Stimulated activated CD4-positive, alpha-beta T cell treated with anti-CD3 and anti-CD28 coated beads, Interleukin-1b, Interleukin-23, amount 100 ng/mL, for 4 hours (primary cell): ENCODE results near the gene P2RX3.
"Not testable (repeated sequence)": the region's sequence is repeated elsewhere in the genome, so short reads cannot be mapped to it uniquely, and the experiment has no call there.

Source experiments
- DNase-seq, 2 donors: peaks; one replicate each; pipeline ENCODE4 v3.0.0-alpha.2; 2020; ENCODE audit warnings: low read depth in 2 of 2

P2RX3 gene

GRCh38 chr11:57348636-57349313 is 10.6 kb downstream of the P2RX3 start:
- DNase-seq = no peak

- DNase-seq = peak; percentile 53 to 63
These were observed 11.5 kb downstream of the P2RX3 start for GRCh38 chr11:57349491-57350274.

- no peak for DNase-seq
These were observed 14.9 kb downstream of the P2RX3 start for GRCh38 chr11:57353036-57353435.

GRCh38 chr11:57353446-57353845 is 15.3 kb downstream of the P2RX3 start:
- no peak for DNase-seq

- DNase-seq = no peak
These were observed 15.7 kb downstream of the P2RX3 start for GRCh38 chr11:57353852-57354251.

GRCh38 chr11:57354699-57355098 is 16.5 kb downstream of the P2RX3 start:
- DNase-seq = no peak

GRCh38 chr11:57356268-57356667 is 18.1 kb downstream of the P2RX3 start:
- DNase-seq = no peak

- no peak for DNase-seq
These were observed 19.2 kb downstream of the P2RX3 start for GRCh38 chr11:57357310-57357709.

- DNase-seq = no peak
These were observed 19.7 kb downstream of the P2RX3 start for GRCh38 chr11:57357856-57358255.

- no peak for DNase-seq
These were observed 20.4 kb downstream of the P2RX3 start for GRCh38 chr11:57358543-57358961.

GRCh38 chr11:57358991-57359390 is 20.8 kb downstream of the P2RX3 start:
- DNase-seq = no peak

GRCh38 chr11:57359396-57359795 is 21.2 kb downstream of the P2RX3 start:
- DNase-seq = no peak

GRCh38 chr11:57359896-57360690 is 21.9 kb downstream of the P2RX3 start:
- DNase-seq = no peak

- no peak for DNase-seq
These were observed 22.8 kb downstream of the P2RX3 start for GRCh38 chr11:57360991-57361390.

GRCh38 chr11:57361420-57361819 is 23.3 kb downstream of the P2RX3 start:
- not testable (repeated sequence) for DNase-seq

- DNase-seq = no peak
These were observed 23.8 kb downstream of the P2RX3 start for GRCh38 chr11:57361926-57362325.

- no peak for DNase-seq
These were observed 25.3 kb downstream of the P2RX3 start for GRCh38 chr11:57363131-57364080.

- no peak for DNase-seq
These were observed 26.9 kb downstream of the P2RX3 start for GRCh38 chr11:57364851-57365660.

GRCh38 chr11:57368106-57368844 is 30.1 kb downstream of the P2RX3 start:
- DNase-seq = no peak

- DNase-seq = no peak
These were observed 30.7 kb downstream of the P2RX3 start for GRCh38 chr11:57368845-57369232.
